Measurements from ENCODE around the gene C1orf50.

- TF ChIP-seq CTCF (IDR thresholded peaks at IDR 0.05), result no peak
- no peak for TF ChIP-seq ZFX (IDR thresholded peaks at IDR 0.05; ENCODE audit: borderline replicate concordance)
Observed at GRCh38 chr1:42745851-42746250, 21.2 kb upstream of the C1orf50 start.

All from 22Rv1 (cell line).